Measurements from ENCODE around the gene FCHO2. TPM values are rescaled to one million over a fixed set of nuclear protein-coding genes. Genes with fewer than 3 reads are reported as not detected.

FCHO2 gene
- total RNA-seq, 1 experiment from 2014 or later: 36.5 TPM

DNA sequence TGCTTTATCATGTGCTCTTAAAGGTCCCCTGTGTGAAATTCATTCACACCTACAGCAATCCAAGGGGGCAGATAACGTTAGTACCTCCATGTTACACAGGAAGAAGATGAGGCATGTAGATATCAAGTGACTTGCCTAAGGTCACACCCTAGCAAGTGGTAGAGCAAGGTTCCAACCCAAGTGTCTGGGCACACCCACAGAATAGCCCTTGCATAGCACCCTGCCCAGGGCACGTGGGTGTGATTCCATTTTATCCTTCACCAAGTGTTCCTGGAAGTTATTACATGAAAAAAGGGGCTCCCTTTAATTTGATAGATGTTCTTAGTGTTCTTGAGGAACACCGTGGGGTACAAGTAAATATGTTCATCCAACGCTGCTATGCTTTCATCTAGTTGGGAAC lies 169.4 kb downstream of the FCHO2 start:
- intact Hi-C loops (cut with micrococcal nuclease; ENCODE audit: unreplicated experiment): no loop called here
- Mint-ChIP-seq H3K27ac (ENCODE audit: unreplicated experiment) (no peak overlapping the region), H3K27me3 (ENCODE audit: unreplicated experiment) (no peaks in the 10 kb centered on the region), H3K9me3 (ENCODE audit: low read depth, unreplicated experiment) (no peaks in the 10 kb centered on the region), H3K36me3 (ENCODE audit: insufficient read depth, unreplicated experiment) (peaks cover 46% of the 10 kb centered on the region), H3K4me3 (ENCODE audit: low read depth, unreplicated experiment) (no peak overlapping the region), H3K4me1 (ENCODE audit: low read depth, unreplicated experiment) (peaks cover 25% of the 10 kb centered on the region)
- CTCF ChIA-PET: no interaction called here
- DNase-seq: no peak
- BruUV-seq (replicated peaks): no TSS peak
- TF ChIP-seq, protein P1, sequence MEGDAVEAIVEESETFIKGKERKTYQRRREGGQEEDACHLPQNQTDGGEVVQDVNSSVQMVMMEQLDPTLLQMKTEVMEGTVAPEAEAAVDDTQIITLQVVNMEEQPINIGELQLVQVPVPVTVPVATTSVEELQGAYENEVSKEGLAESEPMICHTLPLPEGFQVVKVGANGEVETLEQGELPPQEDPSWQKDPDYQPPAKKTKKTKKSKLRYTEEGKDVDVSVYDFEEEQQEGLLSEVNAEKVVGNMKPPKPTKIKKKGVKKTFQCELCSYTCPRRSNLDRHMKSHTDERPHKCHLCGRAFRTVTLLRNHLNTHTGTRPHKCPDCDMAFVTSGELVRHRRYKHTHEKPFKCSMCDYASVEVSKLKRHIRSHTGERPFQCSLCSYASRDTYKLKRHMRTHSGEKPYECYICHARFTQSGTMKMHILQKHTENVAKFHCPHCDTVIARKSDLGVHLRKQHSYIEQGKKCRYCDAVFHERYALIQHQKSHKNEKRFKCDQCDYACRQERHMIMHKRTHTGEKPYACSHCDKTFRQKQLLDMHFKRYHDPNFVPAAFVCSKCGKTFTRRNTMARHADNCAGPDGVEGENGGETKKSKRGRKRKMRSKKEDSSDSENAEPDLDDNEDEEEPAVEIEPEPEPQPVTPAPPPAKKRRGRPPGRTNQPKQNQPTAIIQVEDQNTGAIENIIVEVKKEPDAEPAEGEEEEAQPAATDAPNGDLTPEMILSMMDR (IDR thresholded peaks at IDR 0.05; ENCODE audit: unreplicated experiment): no peak

DNA sequence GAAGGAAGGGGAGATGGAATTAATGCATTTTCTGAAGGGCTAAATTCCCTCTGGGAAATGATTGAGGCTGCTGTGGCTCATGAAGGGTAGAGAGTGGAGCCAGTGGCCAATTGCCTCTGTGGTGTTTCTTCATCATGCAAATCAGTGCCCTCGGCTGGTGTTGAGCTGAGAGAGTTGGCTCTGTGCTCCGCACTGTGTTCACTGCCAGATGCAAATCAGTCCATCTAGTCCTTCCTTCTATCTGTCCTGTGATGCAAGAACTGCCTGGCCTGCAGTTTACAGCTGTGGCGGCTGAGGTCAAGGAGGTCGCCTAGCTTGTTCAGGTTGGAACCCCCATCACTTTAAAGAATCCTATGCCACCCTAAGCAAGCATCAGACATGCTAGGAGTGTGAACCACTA lies 170.5 kb downstream of the FCHO2 start:
- H3K9me3 Mint-ChIP-seq (ENCODE audit: low read depth, unreplicated experiment): no peaks in the 10 kb centered on the region
- no TSS peak for BruUV-seq (replicated peaks)
- intact Hi-C loops (cut with micrococcal nuclease; ENCODE audit: unreplicated experiment): no loop called here
- no peak for DNase-seq
- no peak overlapping the region for H3K4me3 Mint-ChIP-seq (ENCODE audit: low read depth, unreplicated experiment)
- CTCF ChIA-PET: interaction anchor here (1.0 kb wide), 1 partner anchor 75 kb away, joined by 3 read pairs; no protein-coding TSS in a partner anchor
- peaks cover 22% of the 10 kb centered on the region for H3K4me1 Mint-ChIP-seq (ENCODE audit: low read depth, unreplicated experiment)
- H3K27ac Mint-ChIP-seq (ENCODE audit: unreplicated experiment): no peak overlapping the region
- TF ChIP-seq, protein P1 (IDR thresholded peaks at IDR 0.05; ENCODE audit: unreplicated experiment): no peak
- H3K27me3 Mint-ChIP-seq (ENCODE audit: unreplicated experiment): no peaks in the 10 kb centered on the region
- H3K36me3 Mint-ChIP-seq (ENCODE audit: insufficient read depth, unreplicated experiment): peaks cover 35% of the 10 kb centered on the region

GRCh38 chr5:73126957-73127356 lies 171.1 kb downstream of the FCHO2 start:
- CTCF ChIA-PET: interaction anchor here (0.7 to 1.0 kb wide), 2 partner anchors 75 to 682 kb away, joined by 3 read pairs; no protein-coding TSS in a partner anchor
- BruUV-seq (replicated peaks): no TSS peak
- intact Hi-C loops (cut with micrococcal nuclease; ENCODE audit: unreplicated experiment): no loop called here
- Mint-ChIP-seq H3K4me3 (ENCODE audit: low read depth, unreplicated experiment) (no peak overlapping the region), H3K27me3 (ENCODE audit: unreplicated experiment) (no peaks in the 10 kb centered on the region), H3K36me3 (ENCODE audit: insufficient read depth, unreplicated experiment) (peaks cover 29% of the 10 kb centered on the region), H3K27ac (ENCODE audit: unreplicated experiment) (no peak overlapping the region), H3K4me1 (ENCODE audit: low read depth, unreplicated experiment) (peaks cover 17% of the 10 kb centered on the region), H3K9me3 (ENCODE audit: low read depth, unreplicated experiment) (no peaks in the 10 kb centered on the region)
- TF ChIP-seq, protein P1 (IDR thresholded peaks at IDR 0.05; ENCODE audit: unreplicated experiment): no peak
- no peak for DNase-seq

GRCh38 chr5:73129143-73129542 lies 173.3 kb downstream of the FCHO2 start:
- Mint-ChIP-seq H3K4me1 (ENCODE audit: low read depth, unreplicated experiment) (peaks cover 16% of the 10 kb centered on the region), H3K36me3 (ENCODE audit: insufficient read depth, unreplicated experiment) (peaks cover 20% of the 10 kb centered on the region), H3K27me3 (ENCODE audit: unreplicated experiment) (no peaks in the 10 kb centered on the region), H3K4me3 (ENCODE audit: low read depth, unreplicated experiment) (no peak overlapping the region), H3K9me3 (ENCODE audit: low read depth, unreplicated experiment) (no peaks in the 10 kb centered on the region), H3K27ac (ENCODE audit: unreplicated experiment) (no peak overlapping the region)
- TF ChIP-seq, protein P1 (IDR thresholded peaks at IDR 0.05; ENCODE audit: unreplicated experiment): no peak
- no peak for DNase-seq
- intact Hi-C loops (cut with micrococcal nuclease; ENCODE audit: unreplicated experiment): no loop called here
- no TSS peak for BruUV-seq (replicated peaks)
- CTCF ChIA-PET: no interaction called here

All from Calu3 (cell line).